ENCODE results near the gene DCAF15. TPM values are rescaled to one million over a fixed set of nuclear protein-coding genes. Genes with fewer than 3 reads are reported as not detected.
"Not testable (repeated sequence)": the region's sequence is repeated elsewhere in the genome, so short reads cannot be mapped to it uniquely, and the experiment has no call there.

The DCAF15 gene
- total and polyA plus RNA-seq, 2 experiments from 2014 or later = 9.3 to 11.5 TPM

DNA sequence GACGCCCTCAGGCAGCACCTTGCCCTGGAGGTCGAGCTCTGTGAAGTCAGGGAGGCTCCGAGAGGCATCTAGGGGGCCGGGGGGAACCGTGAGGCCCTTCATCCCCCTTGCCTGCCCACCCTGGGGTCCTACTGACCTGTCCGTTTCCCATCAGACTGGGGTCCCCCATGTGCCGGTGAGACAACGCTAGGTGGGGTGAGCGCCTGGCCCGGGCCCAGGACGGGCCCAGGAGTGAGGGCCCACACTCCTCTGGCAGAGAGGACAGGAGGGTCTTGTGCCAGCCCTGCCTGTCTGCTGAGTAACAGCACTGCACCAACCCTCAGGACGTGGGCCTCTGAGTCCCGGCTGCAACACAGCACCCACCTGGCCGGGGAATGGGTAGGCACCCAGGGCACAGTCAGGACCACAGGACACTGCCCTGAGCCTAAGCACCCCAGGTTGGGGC is 14.4 kb downstream of the DCAF15 start:
- H3K9me3 ChIP-seq (ENCODE audit: low read depth) = no peaks in the 10 kb centered on the region
- H3K9me2 ChIP-seq (ENCODE audit: insufficient read depth) = no peaks in the 10 kb centered on the region
- H3K4me1 ChIP-seq (ENCODE audit: insufficient read depth) = no peaks in the 10 kb centered on the region
- no peaks in the 10 kb centered on the region for H3K27me3 ChIP-seq (replicated peaks; ENCODE audit: insufficient read depth)
- in situ Hi-C loops (cut with MboI) = no loop called here
- no peak overlapping the region for H3K4me2 ChIP-seq (ENCODE audit: unreplicated experiment)
- no peaks in the 10 kb centered on the region for H3K36me3 ChIP-seq (ENCODE audit: low read depth)
- no peak for DNase-seq
- 85 to 92% methylated on average over 11 to 14 of the region's 14 CpGs for WGBS, 2 experiments (ENCODE audit: low coverage in 1 of 2, low lambda C conversion rate in 2 of 2, missing lambda C conversion rate in 2 of 2)
- TF ChIP-seq EZH2phosphoT487 (IDR thresholded peaks at IDR 0.05; ENCODE audit: insufficient read depth, low read depth) = no peak
- TF ChIP-seq EZH2 (IDR thresholded peaks at IDR 0.05; ENCODE audit: insufficient read depth, poor library complexity, severe bottlenecking) = no peak
- peaks cover 5% of the 10 kb centered on the region; the same call in 1 of the 2 replicates for H3F3A ChIP-seq (ENCODE audit: insufficient read depth)
- H3K4me3 ChIP-seq = no peak overlapping the region
- H2AFZ ChIP-seq = no peak overlapping the region
- H3K79me2 ChIP-seq (ENCODE audit: insufficient read depth) = no peaks in the 10 kb centered on the region
- H3K27ac ChIP-seq = no peak overlapping the region
- no peaks in the 10 kb centered on the region for H4K20me1 ChIP-seq (ENCODE audit: insufficient read depth)
- no peak overlapping the region for H3K9ac ChIP-seq

DNA sequence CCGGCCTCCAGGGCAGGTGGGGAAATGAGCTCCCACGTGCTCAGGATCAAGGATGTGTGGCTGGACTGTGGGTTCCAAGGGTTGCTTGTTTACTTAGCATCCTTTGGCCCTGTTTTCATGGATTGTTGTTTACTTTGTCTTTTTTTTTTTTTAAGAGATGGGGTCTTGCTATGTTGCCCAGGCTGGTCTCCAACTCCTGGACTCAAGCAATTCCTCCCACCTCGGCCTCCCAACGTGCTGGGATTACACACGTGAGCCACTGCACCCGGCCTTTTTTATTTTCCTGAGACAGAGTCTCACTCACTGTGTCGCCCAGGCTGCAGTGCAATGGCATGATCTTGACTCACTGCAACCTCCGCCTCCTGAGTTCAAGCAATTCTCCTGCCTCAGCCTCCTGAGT is 14.9 kb downstream of the DCAF15 start:
- H3K4me1 ChIP-seq (ENCODE audit: insufficient read depth); H3K9me2 ChIP-seq (ENCODE audit: insufficient read depth); H3K4me2 ChIP-seq (ENCODE audit: unreplicated experiment); H2AFZ ChIP-seq; H3F3A ChIP-seq (ENCODE audit: insufficient read depth); in situ Hi-C loops (cut with MboI); DNase-seq; H3K4me3 ChIP-seq; H3K9ac ChIP-seq; H3K27me3 ChIP-seq (replicated peaks; ENCODE audit: insufficient read depth); H3K27ac ChIP-seq; H3K9me3 ChIP-seq (ENCODE audit: low read depth); H3K79me2 ChIP-seq (ENCODE audit: insufficient read depth); H3K36me3 ChIP-seq (ENCODE audit: low read depth); H4K20me1 ChIP-seq (ENCODE audit: insufficient read depth): not testable (repeated sequence)
- 98 to 99% methylated on average over 8 of the region's 8 CpGs for WGBS, 2 experiments (ENCODE audit: low coverage in 1 of 2, low lambda C conversion rate in 2 of 2, missing lambda C conversion rate in 2 of 2)

DNA sequence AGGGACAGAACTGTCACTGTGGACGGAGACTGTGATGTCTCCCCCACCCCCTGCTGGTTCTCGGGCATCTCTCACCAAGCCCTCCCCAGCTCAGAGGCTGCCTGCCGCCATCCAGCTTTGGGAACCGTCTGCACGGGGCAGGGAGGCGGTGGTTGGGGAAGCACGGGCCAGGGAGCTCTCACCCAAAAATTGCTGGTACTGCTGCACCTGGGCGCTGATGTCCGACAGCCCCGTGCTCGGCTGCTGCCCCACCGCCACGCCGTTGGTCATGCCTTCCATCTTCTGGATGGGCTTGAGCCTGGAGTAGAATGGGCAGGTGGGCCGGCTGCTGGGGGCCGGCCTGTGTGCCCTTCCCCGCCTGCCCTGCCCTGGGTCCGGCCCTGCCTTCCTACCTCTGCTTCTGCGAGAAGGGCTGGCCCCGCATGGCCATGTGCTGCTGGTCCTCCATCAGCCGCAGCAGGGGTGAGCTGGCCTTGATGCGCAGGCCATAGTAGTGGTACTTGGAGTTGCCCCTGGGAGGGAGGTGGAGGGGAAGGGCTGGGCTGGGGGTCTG is 16.1 kb downstream of the DCAF15 start:
- no peaks in the 10 kb centered on the region for H4K20me1 ChIP-seq (ENCODE audit: insufficient read depth)

DNA sequence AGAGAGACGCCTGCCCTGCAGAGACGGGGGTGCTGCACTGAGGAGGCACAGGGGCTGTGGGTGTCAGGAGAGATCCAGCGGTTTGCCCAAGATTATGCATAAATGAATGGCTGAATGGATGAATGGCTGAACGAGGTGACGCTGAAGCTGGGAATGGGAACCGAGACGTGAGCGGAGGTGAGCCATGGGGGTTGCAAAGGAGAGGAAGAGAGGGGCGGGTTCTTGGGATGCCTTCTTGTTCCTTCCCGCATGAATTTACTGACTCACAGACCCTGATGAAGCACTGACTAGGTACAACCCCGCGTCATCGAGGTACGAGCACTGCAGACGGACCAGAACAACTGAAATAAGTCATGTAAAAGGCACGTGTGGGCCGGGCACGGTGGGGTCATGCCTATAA is 16.7 kb downstream of the DCAF15 start:
- no peaks in the 10 kb centered on the region for H3K4me1 ChIP-seq (ENCODE audit: insufficient read depth)
- H4K20me1 ChIP-seq (ENCODE audit: insufficient read depth) = no peaks in the 10 kb centered on the region
- H3K27me3 ChIP-seq (replicated peaks; ENCODE audit: insufficient read depth) = no peaks in the 10 kb centered on the region
- H3K9me3 ChIP-seq (ENCODE audit: low read depth) = no peaks in the 10 kb centered on the region
- TF ChIP-seq EZH2phosphoT487 (IDR thresholded peaks at IDR 0.05; ENCODE audit: insufficient read depth, low read depth) (no peak), EZH2 (IDR thresholded peaks at IDR 0.05; ENCODE audit: insufficient read depth, poor library complexity, severe bottlenecking) (no peak)
- no peaks in the 10 kb centered on the region for H3K79me2 ChIP-seq (ENCODE audit: insufficient read depth)
- no peak overlapping the region for H3K4me2 ChIP-seq (ENCODE audit: unreplicated experiment)
- no peak overlapping the region for H2AFZ ChIP-seq
- H3K9ac ChIP-seq = no peak overlapping the region
- no peak overlapping the region for H3K27ac ChIP-seq
- H3F3A ChIP-seq (ENCODE audit: insufficient read depth) = peaks cover 5% of the 10 kb centered on the region; the same call in 1 of the 2 replicates
- no peak for DNase-seq
- WGBS, 2 experiments (ENCODE audit: low coverage in 1 of 2, low lambda C conversion rate in 2 of 2, missing lambda C conversion rate in 2 of 2) = 97 to 98% methylated on average over 16 to 18 of the region's 18 CpGs
- H3K9me2 ChIP-seq (ENCODE audit: insufficient read depth) = no peaks in the 10 kb centered on the region
- in situ Hi-C loops (cut with MboI) = no loop called here
- no peaks in the 10 kb centered on the region for H3K36me3 ChIP-seq (ENCODE audit: low read depth)
- H3K4me3 ChIP-seq = no peak overlapping the region

More for the DNA sequence above, 16.1 kb downstream of the DCAF15 start:
- H3K36me3 ChIP-seq (ENCODE audit: low read depth) = no peaks in the 10 kb centered on the region
- H2AFZ ChIP-seq = no peak overlapping the region
- TF ChIP-seq EZH2phosphoT487 (IDR thresholded peaks at IDR 0.05; ENCODE audit: insufficient read depth, low read depth) (no peak), EZH2 (IDR thresholded peaks at IDR 0.05; ENCODE audit: insufficient read depth, poor library complexity, severe bottlenecking) (no peak)
- no peaks in the 10 kb centered on the region for H3K9me2 ChIP-seq (ENCODE audit: insufficient read depth)
- H3K27me3 ChIP-seq (replicated peaks; ENCODE audit: insufficient read depth) = no peaks in the 10 kb centered on the region
- H3K4me1 ChIP-seq (ENCODE audit: insufficient read depth) = no peaks in the 10 kb centered on the region
- H3K79me2 ChIP-seq (ENCODE audit: insufficient read depth) = no peaks in the 10 kb centered on the region
- no peak overlapping the region for H3K9ac ChIP-seq
- no peak overlapping the region for H3K4me2 ChIP-seq (ENCODE audit: unreplicated experiment)
- no peak overlapping the region for H3K27ac ChIP-seq
- H3K9me3 ChIP-seq (ENCODE audit: low read depth) = no peaks in the 10 kb centered on the region
- 92 to 95% methylated on average over 18 to 21 of the region's 22 CpGs for WGBS, 2 experiments (ENCODE audit: low coverage in 1 of 2, low lambda C conversion rate in 2 of 2, missing lambda C conversion rate in 2 of 2)
- DNase-seq = no peak
- H3K4me3 ChIP-seq = no peak overlapping the region
- in situ Hi-C loops (cut with MboI) = no loop called here
- H3F3A ChIP-seq (ENCODE audit: insufficient read depth) = peaks cover 5% of the 10 kb centered on the region; the same call in 1 of the 2 replicates

DNA sequence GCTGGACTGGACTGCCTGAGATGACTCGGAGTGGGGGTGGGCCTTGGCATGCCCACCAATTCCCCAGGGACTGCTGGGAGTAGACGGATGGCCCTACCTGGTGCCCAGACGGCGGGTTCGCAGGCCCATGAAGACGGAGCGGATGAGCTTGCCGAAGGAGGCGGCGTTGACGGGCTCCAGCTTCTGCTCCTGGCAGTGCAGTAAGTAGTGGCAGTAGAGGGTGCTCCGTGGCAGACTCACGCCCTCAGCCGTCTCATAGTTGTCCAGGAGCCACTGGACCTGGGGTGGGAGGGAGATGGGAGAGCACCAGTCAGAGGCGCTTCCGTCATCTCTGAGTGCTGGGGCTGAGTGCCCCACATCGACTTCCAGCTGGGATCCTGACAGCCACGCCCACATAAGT is 17.6 kb downstream of the DCAF15 start:
- H3K9me2 ChIP-seq (ENCODE audit: insufficient read depth) = no peaks in the 10 kb centered on the region
- H2AFZ ChIP-seq = no peak overlapping the region
- TF ChIP-seq EZH2 (IDR thresholded peaks at IDR 0.05; ENCODE audit: insufficient read depth, poor library complexity, severe bottlenecking) = no peak
- no peak for TF ChIP-seq EZH2phosphoT487 (IDR thresholded peaks at IDR 0.05; ENCODE audit: insufficient read depth, low read depth)
- WGBS, 2 experiments (ENCODE audit: low coverage in 1 of 2, low lambda C conversion rate in 2 of 2, missing lambda C conversion rate in 2 of 2) = 89 to 91% methylated on average over 11 to 18 of the region's 18 CpGs
- no peaks in the 10 kb centered on the region for H3K4me1 ChIP-seq (ENCODE audit: insufficient read depth)
- peaks cover 3% of the 10 kb centered on the region; the same call in 1 of the 2 replicates for H3F3A ChIP-seq (ENCODE audit: insufficient read depth)
- no peaks in the 10 kb centered on the region for H3K9me3 ChIP-seq (ENCODE audit: low read depth)
- H3K36me3 ChIP-seq (ENCODE audit: low read depth) = no peaks in the 10 kb centered on the region
- in situ Hi-C loops (cut with MboI) = no loop called here
- H3K9ac ChIP-seq = no peak overlapping the region
- H4K20me1 ChIP-seq (ENCODE audit: insufficient read depth) = no peaks in the 10 kb centered on the region
- no peak for DNase-seq
- H3K27ac ChIP-seq = no peak overlapping the region
- no peaks in the 10 kb centered on the region for H3K79me2 ChIP-seq (ENCODE audit: insufficient read depth)
- no peaks in the 10 kb centered on the region for H3K27me3 ChIP-seq (replicated peaks; ENCODE audit: insufficient read depth)
- H3K4me3 ChIP-seq = no peak overlapping the region
- H3K4me2 ChIP-seq (ENCODE audit: unreplicated experiment) = no peak overlapping the region

DNA sequence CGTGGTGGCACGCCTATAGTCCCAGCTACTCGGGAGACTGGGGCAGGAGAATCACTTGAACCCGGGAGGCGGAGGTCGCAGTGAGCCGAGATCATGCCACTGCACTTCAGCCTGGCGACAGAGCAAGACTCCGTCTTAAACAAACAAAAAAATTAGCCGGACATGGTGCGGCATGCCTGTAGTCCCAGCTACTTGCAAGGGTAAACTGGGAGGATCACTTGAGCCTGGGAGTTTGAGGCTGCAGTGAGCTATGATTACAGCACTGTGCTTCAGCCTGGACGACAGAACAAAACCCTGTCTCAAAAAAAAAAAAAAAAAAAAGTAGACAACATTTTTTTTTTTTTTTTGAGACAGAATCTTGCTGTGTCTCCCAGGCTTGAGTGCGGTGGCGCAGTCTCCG is 19.6 kb downstream of the DCAF15 start:
- not testable (repeated sequence) for H3K4me1 ChIP-seq (ENCODE audit: insufficient read depth)
- 91 to 92% methylated on average over 12 to 15 of the region's 15 CpGs for WGBS, 2 experiments (ENCODE audit: low coverage in 1 of 2, low lambda C conversion rate in 2 of 2, missing lambda C conversion rate in 2 of 2)

More for the DNA sequence above, 19.6 kb downstream of the DCAF15 start:
- DNase-seq; H3K9me2 ChIP-seq (ENCODE audit: insufficient read depth); H2AFZ ChIP-seq; in situ Hi-C loops (cut with MboI); H3K4me2 ChIP-seq (ENCODE audit: unreplicated experiment); H3F3A ChIP-seq (ENCODE audit: insufficient read depth); H3K27me3 ChIP-seq (replicated peaks; ENCODE audit: insufficient read depth); H3K27ac ChIP-seq; H3K4me3 ChIP-seq; H4K20me1 ChIP-seq (ENCODE audit: insufficient read depth); H3K79me2 ChIP-seq (ENCODE audit: insufficient read depth); H3K36me3 ChIP-seq (ENCODE audit: low read depth); H3K9me3 ChIP-seq (ENCODE audit: low read depth); H3K9ac ChIP-seq: not testable (repeated sequence)

All from GM23248 (cell line).